Gastrocnemius medialis (tissue), 4 donors: ENCODE results near the gene CRK. TPM values are rescaled to one million over a fixed set of nuclear protein-coding genes. Genes with fewer than 3 reads are reported as not detected.

Experiments used
- ATAC-seq, 2 donors: fragments of 150-250 bp; one replicate each; pipeline ENCODE4 v1.9.1; 2016
- DNase-seq, 2 donors: peaks; one replicate each; pipeline ENCODE4 v3.0.0-alpha.2; 2019
- H3K27ac ChIP-seq, 4 donors: fragments of 200-600 bp; sonication (generic); 1 replicate in 1 of 4; 2 replicates in 3 of 4; pipeline ENCODE4 v1.5.1; 2016 to 2018; ENCODE audit warnings: mild to moderate bottlenecking in 2 of 4, moderate library complexity in 1 of 4
- H3K27me3 ChIP-seq, 3 donors: fragments of 200-600 bp; sonication (generic) in 2 of 3; 1 replicate in 1 of 3; 2 replicates in 2 of 3; pipeline versions ENCODE4 v1.5.1 to v1.6.0; 2016 to 2019; ENCODE audit warnings: mild to moderate bottlenecking in 1 of 3, moderate library complexity in 1 of 3
- H3K36me3 ChIP-seq, 2 donors: fragments of 200-600 bp; sonication (generic) in 1 of 2; one replicate each; pipeline ENCODE4 v1.5.1; 2017 to 2018
- H3K4me1 ChIP-seq, 2 donors: fragments of 200-600 bp; sonication (generic) in 1 of 2; one replicate each; pipeline ENCODE4 v1.5.1; 2016 to 2017; ENCODE audit warnings: mild to moderate bottlenecking in 2 of 2
- H3K4me3 ChIP-seq, 4 donors: fragments of 200-600 bp; sonication (generic) in 3 of 4; 1 replicate in 1 of 4; 2 replicates in 3 of 4; pipeline ENCODE4 v1.5.1; 2016 to 2019; ENCODE audit warnings: mild to moderate bottlenecking in 2 of 4
- H3K9me3 ChIP-seq, 3 donors: fragments of 200-600 bp; sonication (generic) in 2 of 3; 1 replicate in 1 of 3; 2 replicates in 2 of 3; pipeline ENCODE4 v1.5.1; 2016 to 2019
- POLR2A ChIP-seq, 2 donors: fragments of 450-650 bp; IDR thresholded peaks; one replicate each; pipeline ENCODE4 v1.6.1; 2017; ENCODE audit warnings: antibody characterized with exemption in 2 of 2, mild to moderate bottlenecking in 2 of 2, moderate library complexity in 2 of 2
- in situ Hi-C, 4 donors: fragments of 200-750 bp; cut with MboI; loops; one replicate each; pipeline versions ENCODE4 v1.15.0 to v1.8.0; 2017; ENCODE audit warnings: low sequenced_read_pairs in 4 of 4
- intact Hi-C: fragments of 100-400 bp; cut with DNase I; formaldehyde crosslinking; loops from one replicate; pipeline ENCODE4 v1.15.1; 2023; ENCODE audit warnings: low total_unique reads
- total RNA-seq, 4 donors: library from RNA; depleted of rRNA; stranded (reverse); fragments of >200 nt; gene quantifications; one replicate each; pipeline versions ENCODE4 v1.1.0 to v1.2.3, GENCODE V29; 2016
- TF ChIP-seq, protein P1 (sequence below), 5 experiments: fragments of 450-650 bp in 3 of 5; fragments of 200-600 bp in 2 of 5; sonication (generic) in 2 of 5; IDR thresholded peaks in 4 of 5; conservative IDR thresholded peaks in 1 of 5; 1 replicate in 4 of 5; 2 replicates in 1 of 5; pipeline ENCODE4 v1.5.1; 2016 to 2019; ENCODE audit warnings: antibody characterized with exemption in 5 of 5, mild to moderate bottlenecking in 3 of 5, moderate library complexity in 3 of 5

The CRK gene
- total RNA-seq, 4 donors from 2014 or later: 48.6 to 64.6 (median 56.7) TPM

DNA sequence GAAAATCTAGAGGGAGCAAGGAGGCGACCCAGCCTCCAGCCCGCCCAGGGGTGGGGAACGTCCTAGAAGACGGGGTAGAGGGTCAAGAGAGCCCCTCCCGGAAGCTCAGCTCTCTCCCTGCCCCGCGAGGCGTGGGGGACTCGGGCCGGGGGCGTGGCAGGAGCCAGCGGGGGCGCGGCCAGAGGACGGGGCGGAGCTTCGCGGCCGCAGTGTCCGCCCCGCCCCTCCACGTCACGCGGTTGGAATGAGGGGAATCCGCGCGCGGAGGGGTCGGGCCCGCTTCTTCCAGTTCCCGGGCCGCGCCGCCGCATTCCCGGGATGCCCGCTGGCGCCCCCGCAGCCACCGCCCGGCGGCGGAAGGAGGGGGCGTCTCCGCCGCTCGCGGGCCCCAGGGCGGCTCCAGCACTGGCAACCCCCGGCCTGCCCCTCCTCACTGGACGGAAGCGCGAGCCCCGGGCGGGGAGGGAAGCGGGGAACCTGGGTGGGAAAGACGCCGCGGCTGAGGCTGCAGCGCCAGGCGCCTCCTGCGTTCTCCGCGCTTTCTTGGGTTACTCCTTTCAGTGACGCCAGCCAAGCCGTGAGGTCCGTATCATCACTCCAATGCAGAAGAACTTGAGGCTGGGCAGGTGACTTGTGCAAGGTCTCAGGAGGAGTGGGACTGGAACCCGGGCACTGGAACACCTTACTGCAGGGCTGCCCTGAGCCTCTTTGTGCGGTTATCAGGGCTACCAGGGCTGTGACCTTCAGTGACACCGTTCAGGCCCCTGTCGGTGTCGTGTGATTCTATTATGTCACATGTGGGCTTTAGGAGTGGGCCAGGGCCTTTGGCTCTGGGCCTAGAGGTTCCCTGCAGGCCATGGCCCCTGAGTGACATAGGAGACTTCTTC lies 32.1 kb upstream of the CRK start:
- Histone ChIP-seq H3K4me3 (peak overlapping the region; percentile 62 to 74 (median 70)), H3K36me3 (no peaks in the 10 kb centered on the region), H3K4me1 (peaks cover 44 to 52% of the 10 kb centered on the region in 2 donors), H3K27ac (peak overlapping the region; percentile 83 to 92 (median 90)), H3K9me3 (no peaks in the 10 kb centered on the region), H3K27me3 (no peaks in the 10 kb centered on the region)
- ATAC-seq (peak; percentile 52 to 53), DNase-seq (peak; percentile 55 to 72)
- in situ Hi-C loops (no loop called here), intact Hi-C loops (no loop called here)
- TF ChIP-seq, protein P1, sequence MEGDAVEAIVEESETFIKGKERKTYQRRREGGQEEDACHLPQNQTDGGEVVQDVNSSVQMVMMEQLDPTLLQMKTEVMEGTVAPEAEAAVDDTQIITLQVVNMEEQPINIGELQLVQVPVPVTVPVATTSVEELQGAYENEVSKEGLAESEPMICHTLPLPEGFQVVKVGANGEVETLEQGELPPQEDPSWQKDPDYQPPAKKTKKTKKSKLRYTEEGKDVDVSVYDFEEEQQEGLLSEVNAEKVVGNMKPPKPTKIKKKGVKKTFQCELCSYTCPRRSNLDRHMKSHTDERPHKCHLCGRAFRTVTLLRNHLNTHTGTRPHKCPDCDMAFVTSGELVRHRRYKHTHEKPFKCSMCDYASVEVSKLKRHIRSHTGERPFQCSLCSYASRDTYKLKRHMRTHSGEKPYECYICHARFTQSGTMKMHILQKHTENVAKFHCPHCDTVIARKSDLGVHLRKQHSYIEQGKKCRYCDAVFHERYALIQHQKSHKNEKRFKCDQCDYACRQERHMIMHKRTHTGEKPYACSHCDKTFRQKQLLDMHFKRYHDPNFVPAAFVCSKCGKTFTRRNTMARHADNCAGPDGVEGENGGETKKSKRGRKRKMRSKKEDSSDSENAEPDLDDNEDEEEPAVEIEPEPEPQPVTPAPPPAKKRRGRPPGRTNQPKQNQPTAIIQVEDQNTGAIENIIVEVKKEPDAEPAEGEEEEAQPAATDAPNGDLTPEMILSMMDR (IDR thresholded peaks at IDR 0.05 in 4 of 5, conservative IDR thresholded peaks at IDR 0.05 in 1 of 5): peak in 1 of 5 experiments; percentile 13
- peak; percentile 35 to 67 for TF ChIP-seq POLR2A (IDR thresholded peaks at IDR 0.05)

DNA sequence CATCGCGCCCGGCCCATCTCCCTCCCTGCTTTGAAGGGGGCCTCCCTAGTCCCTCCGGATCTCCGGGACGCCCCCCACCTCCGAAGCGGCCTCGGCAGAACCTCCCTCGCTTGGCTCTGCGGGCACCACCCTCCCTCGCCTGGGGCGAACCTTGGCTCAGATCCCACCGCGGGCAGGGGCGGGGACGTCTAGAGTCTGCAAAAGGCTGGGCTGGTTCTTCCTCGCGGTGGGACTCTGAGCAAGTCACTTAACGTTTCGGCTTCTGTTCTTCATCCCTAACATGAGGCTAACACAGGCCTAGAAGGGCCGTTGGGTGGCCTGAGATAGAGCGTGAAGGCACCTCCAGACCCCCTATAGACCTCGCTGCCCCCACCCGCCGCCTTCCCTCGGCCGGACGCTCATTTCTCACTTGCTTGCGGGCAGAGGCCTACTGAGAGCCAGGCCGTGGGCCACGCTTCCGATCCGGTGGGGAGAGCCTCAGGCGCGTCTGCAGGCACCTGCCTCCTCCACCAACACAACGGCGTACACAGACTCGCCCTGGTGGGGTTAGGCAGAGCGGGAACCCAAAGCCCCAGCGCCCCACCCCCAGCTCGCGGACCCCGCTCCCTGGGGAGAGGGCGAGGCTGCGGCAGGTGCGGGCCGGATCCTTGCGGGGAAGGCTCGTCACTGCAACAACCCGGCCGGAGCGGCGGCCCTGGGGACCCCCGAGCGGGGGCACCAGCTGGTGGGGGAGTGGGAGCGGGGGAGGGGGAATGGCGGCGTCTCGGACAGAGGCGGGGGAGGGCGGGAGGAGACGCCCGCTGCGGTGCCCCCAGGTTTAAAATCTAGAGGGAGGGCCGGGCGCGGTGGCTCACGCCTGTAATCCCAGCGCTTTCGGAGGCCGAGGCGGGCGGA lies 31.0 kb upstream of the CRK start:
- peak in 1 of 2 donors; percentile 12 for TF ChIP-seq POLR2A (IDR thresholded peaks at IDR 0.05)
- TF ChIP-seq, protein P1 (IDR thresholded peaks at IDR 0.05 in 4 of 5, conservative IDR thresholded peaks at IDR 0.05 in 1 of 5): no peak
- Histone ChIP-seq H3K27ac (peak overlapping the region; percentile 83 to 92 (median 90)), H3K36me3 (no peaks in the 10 kb centered on the region), H3K9me3 (no peaks in the 10 kb centered on the region), H3K27me3 (no peaks in the 10 kb centered on the region), H3K4me1 (peaks cover 35 to 47% of the 10 kb centered on the region in 2 donors), H3K4me3 (peak overlapping the region; percentile 62 to 74 (median 70))
- intact Hi-C loops: no loop called here
- DNase-seq (peak in 1 of 2 donors; percentile 59), ATAC-seq (no peak)
- in situ Hi-C loops: no loop called here

DNA sequence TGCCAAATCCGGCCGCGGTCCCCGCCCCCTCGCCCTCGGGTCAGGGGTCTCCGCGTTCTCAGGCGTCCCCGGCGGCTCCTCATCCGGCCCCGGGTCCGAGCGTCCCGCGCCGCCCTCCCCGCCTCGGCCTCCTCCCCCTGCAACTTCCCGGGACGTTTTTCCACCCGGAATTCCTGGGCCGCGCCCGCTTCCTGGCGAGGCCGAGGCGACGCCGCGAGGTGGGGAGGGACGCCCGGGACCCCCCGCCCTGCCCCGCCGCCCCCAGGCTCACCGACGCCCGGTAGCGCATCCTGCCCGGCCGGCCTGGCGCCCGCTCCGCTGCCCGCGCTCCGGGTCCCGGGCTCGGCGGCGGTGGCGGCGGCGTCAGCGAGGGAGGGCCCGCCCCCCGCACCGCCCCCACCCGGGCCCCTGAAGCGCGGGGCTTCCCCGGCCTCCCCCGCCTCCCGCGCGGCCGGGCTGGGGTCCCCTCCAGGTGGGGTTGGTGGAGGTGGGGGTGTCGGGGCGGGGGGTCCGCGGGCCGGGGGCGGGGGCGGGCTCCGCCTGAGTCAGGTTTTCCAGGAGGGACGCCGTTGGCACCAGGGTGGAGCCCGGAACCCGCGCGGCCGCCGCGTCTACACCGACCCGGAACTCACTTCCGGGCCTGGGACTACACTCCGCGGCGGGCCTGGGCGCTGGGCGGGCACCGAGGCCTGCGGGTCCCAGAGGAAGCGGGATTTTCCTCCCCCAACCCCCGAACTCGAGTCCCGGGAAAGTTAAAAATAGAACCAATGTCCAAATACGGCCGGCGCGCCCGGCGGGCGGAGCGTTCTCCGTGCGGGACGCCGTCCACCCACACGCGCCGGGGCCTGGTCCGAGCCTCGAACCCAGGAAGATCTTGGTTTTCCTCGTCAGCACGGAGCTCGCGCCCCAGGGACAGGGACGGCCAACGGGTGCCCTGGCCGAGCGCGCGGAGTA lies 29.7 kb upstream of the CRK start:
- Histone ChIP-seq H3K4me1 (peaks cover 32 to 40% of the 10 kb centered on the region in 2 donors), H3K4me3 (peak overlapping the region; percentile 69 to 74 (median 72)), H3K27ac (peak overlapping the region; percentile 83 to 92 (median 90)), H3K36me3 (peaks cover 0 to 7% of the 10 kb centered on the region in 2 donors), H3K27me3 (no peaks in the 10 kb centered on the region), H3K9me3 (no peaks in the 10 kb centered on the region)
- peak; percentile 38 for TF ChIP-seq POLR2A (IDR thresholded peaks at IDR 0.05)
- TF ChIP-seq, protein P1 (IDR thresholded peaks at IDR 0.05 in 4 of 5, conservative IDR thresholded peaks at IDR 0.05 in 1 of 5): no peak
- in situ Hi-C loops (no loop called here), intact Hi-C loops (loop anchor here (2.0 kb wide), 2 partner anchors 15 to 29 kb away; partner anchors contain the start of gene CRK)
- peak; percentile 35 to 63 for DNase-seq
- peak; percentile 39 to 48 for ATAC-seq
